ENCODE measurements around the gene LGALSL. TPM values are rescaled to one million over a fixed set of nuclear protein-coding genes. Genes with fewer than 3 reads are reported as not detected.

LGALSL gene
- total RNA-seq, 1 donor from 2014 or later: 7.4 TPM

- H3K27ac Mint-ChIP-seq (ENCODE audit: unreplicated experiment): no peak overlapping the region
- no peaks in the 10 kb centered on the region for H3K27me3 Mint-ChIP-seq (ENCODE audit: unreplicated experiment)
- TF ChIP-seq CTCF (IDR thresholded peaks at IDR 0.05): no peak
Observed at GRCh38 chr2:64420677-64421076, 33.3 kb upstream of the LGALSL start.

GRCh38 chr2:64421201-64421600, 32.8 kb upstream of the LGALSL start:
- peaks cover 4% of the 10 kb centered on the region for H3K4me1 Mint-ChIP-seq (ENCODE audit: unreplicated experiment)
- no peak overlapping the region for H3K4me3 Mint-ChIP-seq (ENCODE audit: unreplicated experiment)
- H3K27me3 Mint-ChIP-seq (ENCODE audit: unreplicated experiment): no peaks in the 10 kb centered on the region
- H3K9me3 Mint-ChIP-seq (ENCODE audit: unreplicated experiment): no peaks in the 10 kb centered on the region
- no peaks in the 10 kb centered on the region for H3K36me3 Mint-ChIP-seq (ENCODE audit: unreplicated experiment)
- no peak for TF ChIP-seq CTCF (IDR thresholded peaks at IDR 0.05)
- DNase-seq (ENCODE audit: extremely low spot score, unreplicated experiment): no peak
- no peak overlapping the region for H3K27ac Mint-ChIP-seq (ENCODE audit: unreplicated experiment)

More at GRCh38 chr2:64420677-64421076, 33.3 kb upstream of the LGALSL start:
- no peaks in the 10 kb centered on the region for H3K36me3 Mint-ChIP-seq (ENCODE audit: unreplicated experiment)
- no peaks in the 10 kb centered on the region for H3K4me1 Mint-ChIP-seq (ENCODE audit: unreplicated experiment)
- H3K4me3 Mint-ChIP-seq (ENCODE audit: unreplicated experiment): no peak overlapping the region
- no peak for DNase-seq (ENCODE audit: extremely low spot score, unreplicated experiment)
- H3K9me3 Mint-ChIP-seq (ENCODE audit: unreplicated experiment): no peaks in the 10 kb centered on the region

GRCh38 chr2:64422466-64422865, 31.5 kb upstream of the LGALSL start:
- Mint-ChIP-seq H3K4me3 (ENCODE audit: unreplicated experiment) (no peak overlapping the region), H3K9me3 (ENCODE audit: unreplicated experiment) (no peaks in the 10 kb centered on the region), H3K27ac (ENCODE audit: unreplicated experiment) (no peak overlapping the region), H3K36me3 (ENCODE audit: unreplicated experiment) (no peaks in the 10 kb centered on the region), H3K4me1 (ENCODE audit: unreplicated experiment) (peaks cover 11% of the 10 kb centered on the region), H3K27me3 (ENCODE audit: unreplicated experiment) (no peaks in the 10 kb centered on the region)
- no peak for DNase-seq (ENCODE audit: extremely low spot score, unreplicated experiment)
- TF ChIP-seq CTCF (IDR thresholded peaks at IDR 0.05): no peak

- H3K4me1 Mint-ChIP-seq (ENCODE audit: unreplicated experiment): peaks cover 11% of the 10 kb centered on the region
- H3K27me3 Mint-ChIP-seq (ENCODE audit: unreplicated experiment): no peaks in the 10 kb centered on the region
- no peaks in the 10 kb centered on the region for H3K9me3 Mint-ChIP-seq (ENCODE audit: unreplicated experiment)
- H3K27ac Mint-ChIP-seq (ENCODE audit: unreplicated experiment): no peak overlapping the region
- H3K4me3 Mint-ChIP-seq (ENCODE audit: unreplicated experiment): no peak overlapping the region
- H3K36me3 Mint-ChIP-seq (ENCODE audit: unreplicated experiment): no peaks in the 10 kb centered on the region
- no peak for DNase-seq (ENCODE audit: extremely low spot score, unreplicated experiment)
- no peak for TF ChIP-seq CTCF (IDR thresholded peaks at IDR 0.05)
Observed at GRCh38 chr2:64423303-64423702, 30.7 kb upstream of the LGALSL start.

- no peak for DNase-seq (ENCODE audit: extremely low spot score, unreplicated experiment)
- Mint-ChIP-seq H3K36me3 (ENCODE audit: unreplicated experiment) (no peaks in the 10 kb centered on the region), H3K4me3 (ENCODE audit: unreplicated experiment) (no peak overlapping the region), H3K9me3 (ENCODE audit: unreplicated experiment) (no peaks in the 10 kb centered on the region), H3K27me3 (ENCODE audit: unreplicated experiment) (peaks cover 7% of the 10 kb centered on the region), H3K4me1 (ENCODE audit: unreplicated experiment) (peaks cover 11% of the 10 kb centered on the region), H3K27ac (ENCODE audit: unreplicated experiment) (no peak overlapping the region)
- no peak for TF ChIP-seq CTCF (IDR thresholded peaks at IDR 0.05)
Observed at GRCh38 chr2:64424416-64424987, 29.5 kb upstream of the LGALSL start.
